NCI-H2081 treated with DMSO at 0.1 percent for 48 hours (cell line): ENCODE data around the gene CABP4.
A peak's percentile ranks its signal among the peaks of the same experiment; 100 is the strongest.

Experiments
- DNase-seq: peaks from one replicate; lab custom pipeline; 2025; lab: John Stamatoyannopoulos, UW

CABP4 gene

GRCh38 chr11:67455054-67455453 is at the start of gene CABP4:
Gene CABP4, plus strand, starts transcription at chr11:67455354. Its CDS starts 70 bp downstream, at chr11:67455424.
- DNase-seq = no peak

DNA sequence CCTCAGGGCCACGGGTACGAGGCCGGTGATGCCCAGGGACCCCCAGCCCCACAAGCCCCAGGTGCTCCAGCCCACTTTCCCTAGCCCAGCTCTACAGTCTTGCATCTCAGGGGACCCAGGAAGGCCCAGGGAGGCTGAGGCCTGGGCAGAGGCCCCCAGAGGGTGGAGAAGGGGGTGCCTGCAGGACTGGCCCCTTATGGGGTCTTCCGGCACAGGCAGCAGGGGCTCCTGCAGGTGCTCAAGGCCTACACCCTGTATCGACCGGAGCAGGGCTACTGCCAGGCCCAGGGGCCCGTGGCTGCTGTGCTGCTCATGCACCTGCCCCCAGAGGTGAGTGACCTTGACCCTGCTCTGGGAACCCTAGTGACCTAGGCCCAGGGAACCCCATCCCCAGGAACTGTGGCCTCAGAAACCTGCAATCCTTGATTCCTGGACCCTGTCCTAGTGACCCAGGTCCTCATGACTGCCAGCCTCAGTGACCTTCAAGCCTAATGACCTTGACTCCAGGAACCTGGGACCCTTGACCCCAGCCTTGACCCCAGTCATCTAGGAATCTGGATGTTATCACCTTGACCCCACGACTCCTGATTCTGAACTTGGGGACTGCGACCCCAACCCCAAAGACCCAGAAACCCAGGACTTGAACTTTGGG is 49.3 kb upstream of the CABP4 start:
- no peak for DNase-seq

GRCh38 chr11:67406420-67406968 is 48.7 kb upstream of the CABP4 start:
- no peak for DNase-seq

DNA sequence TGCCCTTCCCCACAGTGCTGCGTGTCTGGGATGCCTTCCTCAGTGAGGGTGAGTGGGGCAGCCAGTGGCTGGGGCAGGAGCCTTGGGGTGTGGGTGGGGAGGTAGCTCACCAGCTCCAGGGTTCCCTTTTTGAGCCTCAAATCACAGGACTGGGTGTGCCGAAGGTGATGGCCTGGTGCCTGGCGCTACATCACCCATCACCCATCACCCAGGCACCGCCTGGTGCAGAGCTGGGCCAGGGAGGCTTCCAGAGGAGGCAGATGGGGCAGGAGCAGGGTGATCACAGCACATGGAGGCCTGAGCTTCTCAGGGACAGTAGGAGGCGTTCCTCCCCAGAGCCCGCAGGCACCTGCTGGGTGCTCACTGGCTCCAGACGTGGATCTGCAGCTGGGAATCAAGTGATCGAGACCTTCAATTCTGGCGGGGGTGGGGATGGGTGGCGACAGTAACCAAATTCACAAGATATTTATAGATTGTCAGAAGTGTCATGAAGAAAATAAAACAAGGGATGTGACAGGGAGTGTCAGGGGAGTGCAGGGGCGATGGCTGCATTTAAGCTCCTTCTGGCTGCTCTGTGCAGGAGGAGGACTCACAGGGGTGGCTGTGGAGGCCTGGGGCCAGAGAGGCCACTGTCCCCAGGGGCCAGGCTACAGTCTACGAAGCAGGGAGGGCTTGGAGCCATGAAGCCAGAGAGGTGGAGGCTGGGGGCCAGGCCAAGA is 48.0 kb upstream of the CABP4 start:
- no peak for DNase-seq

- no peak for DNase-seq
Observed at GRCh38 chr11:67407688-67408163, 47.4 kb upstream of the CABP4 start.

DNA sequence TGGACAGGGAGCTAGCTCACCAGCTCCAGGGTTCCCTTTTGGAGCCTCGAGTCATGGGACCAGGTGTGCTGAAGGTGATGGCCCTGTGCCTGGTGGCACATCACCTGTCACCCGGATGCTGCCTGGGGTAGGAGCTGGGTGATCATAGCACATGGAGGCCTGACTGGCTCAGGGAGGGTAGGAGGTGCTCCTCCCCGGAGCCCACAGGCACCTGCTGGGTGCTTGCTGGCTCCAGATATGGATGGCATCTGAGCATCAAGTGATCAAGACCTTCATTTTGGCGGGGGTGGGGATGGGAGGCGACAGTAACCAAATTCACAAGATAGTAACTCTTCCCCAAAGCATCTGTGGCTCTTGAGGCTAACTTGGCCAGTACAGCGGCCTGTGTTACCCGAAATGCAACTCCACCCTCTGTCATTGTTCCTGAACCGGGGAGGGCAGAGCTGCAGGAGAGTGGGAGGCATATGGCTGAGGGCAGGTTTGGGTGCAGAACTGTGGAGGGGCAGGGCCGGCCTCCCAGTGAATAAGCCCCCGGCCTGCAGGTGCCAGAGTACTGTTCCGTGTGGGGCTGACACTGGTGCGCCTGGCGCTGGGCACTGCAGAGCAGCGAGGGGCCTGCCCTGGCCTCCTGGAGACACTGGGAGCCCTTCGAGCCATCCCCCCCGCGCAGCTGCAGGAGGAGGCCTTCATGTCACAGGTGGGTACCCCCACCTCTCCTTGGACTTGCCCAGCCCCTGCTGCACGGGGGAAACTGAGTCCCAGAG is 46.5 kb upstream of the CABP4 start:
- no peak for DNase-seq

DNA sequence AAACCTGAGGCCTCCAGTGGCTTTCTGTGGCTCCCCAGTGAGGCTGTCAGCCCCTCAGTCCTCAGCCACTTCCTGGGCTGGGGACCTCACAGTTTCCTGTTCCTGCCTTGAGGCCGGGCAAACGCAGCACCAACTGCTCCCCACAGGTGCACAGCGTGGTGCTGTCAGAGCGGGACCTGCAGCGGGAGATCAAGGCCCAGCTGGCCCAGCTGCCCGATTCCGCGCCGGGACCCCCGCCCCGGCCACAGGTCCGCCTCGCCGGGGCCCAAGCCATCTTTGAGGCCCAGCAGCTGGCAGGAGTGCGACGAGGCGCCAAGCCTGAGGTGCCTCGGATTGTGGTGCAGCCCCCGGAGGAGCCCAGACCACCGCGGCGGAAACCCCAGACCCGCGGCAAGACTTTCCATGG is 45.9 kb upstream of the CABP4 start:
- no peak for DNase-seq

DNA sequence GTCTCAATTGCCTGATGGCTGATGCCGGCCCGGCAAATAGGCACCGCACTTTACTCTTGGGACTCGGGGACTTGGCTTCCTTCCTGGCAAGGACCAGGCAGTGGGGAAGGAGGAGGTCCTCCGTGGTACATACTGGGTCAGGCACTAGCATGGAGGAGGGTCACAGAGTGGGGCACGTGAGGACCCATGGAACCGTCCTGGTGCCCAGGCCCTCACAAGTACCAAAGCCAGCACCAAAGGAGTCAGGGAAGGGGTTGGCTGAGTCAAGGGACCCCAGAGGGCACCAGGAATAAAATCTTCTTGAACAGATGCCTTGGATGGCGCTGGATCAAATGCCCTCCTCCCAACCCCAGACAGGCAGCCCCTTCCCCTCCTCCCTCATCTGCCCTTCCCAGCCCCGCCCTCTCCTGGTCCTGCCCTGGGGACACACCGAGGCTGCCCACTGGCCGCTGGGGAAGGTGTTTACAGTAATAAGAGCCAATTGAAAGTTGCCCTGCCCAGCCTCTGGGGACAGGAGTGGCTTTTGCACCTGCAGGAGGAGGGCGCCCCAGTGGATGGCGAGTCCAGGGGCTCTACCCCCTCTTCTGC is 45.3 kb upstream of the CABP4 start:
- DNase-seq = no peak

- DNase-seq = no peak
Observed at GRCh38 chr11:67410369-67410831, 44.8 kb upstream of the CABP4 start.

DNA sequence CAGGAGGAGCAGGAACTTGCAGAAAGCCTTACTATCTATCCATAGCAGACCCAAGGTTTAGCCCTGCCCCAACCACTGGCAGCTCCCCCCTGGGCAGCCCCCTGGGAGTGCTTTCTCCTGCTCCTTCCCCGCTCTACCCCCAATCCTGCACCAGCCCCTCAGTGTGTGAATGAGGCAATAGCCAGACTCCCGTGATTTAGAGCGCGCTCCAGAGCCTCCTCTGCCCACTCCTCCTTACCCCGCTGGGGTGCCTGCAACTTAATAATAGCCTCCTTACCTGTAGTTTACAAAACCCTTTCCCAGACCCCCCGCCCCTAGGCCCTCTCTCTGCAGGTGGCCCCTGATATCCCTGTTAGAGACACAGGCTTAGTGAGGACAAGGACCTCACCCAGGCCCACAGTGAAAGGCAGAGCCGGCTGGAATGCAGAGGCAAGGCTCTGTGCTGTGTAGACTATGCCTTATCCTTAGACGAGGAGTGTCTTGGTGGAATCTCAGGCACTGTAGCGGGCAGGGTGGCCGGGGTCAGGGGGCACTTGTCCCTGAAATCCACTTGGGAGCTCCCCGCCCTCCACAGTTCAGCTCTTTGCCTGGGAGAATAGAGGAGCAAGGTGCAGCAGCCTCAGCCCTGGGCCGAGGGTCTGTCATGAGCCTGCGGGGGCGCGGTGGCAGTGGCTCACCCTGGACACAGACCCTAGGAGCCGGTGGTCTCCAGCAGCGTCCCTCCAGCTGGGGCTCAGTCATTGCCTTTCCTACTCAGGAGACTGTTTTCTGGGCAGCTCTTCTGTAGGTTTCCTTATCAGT is 44.0 kb upstream of the CABP4 start:
- DNase-seq = no peak

DNA sequence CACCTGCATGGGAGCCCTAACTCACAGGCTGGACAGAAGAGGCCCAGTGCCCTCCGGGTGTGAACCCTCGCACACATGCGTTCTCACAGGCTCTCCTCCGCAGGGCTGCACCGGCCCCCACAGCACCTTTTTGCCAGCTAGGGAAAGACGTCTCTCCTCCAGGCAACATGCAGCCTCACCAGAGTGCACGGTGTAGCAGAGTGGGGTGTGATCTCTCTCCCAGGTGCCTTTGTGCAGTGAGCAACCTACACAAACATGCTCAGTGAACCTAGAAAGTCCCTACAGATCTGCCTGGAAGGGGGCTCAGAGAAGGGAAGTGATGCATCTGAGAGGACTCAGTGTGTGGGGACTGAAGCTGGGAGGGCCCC is 43.4 kb upstream of the CABP4 start:
- no peak for DNase-seq

DNA sequence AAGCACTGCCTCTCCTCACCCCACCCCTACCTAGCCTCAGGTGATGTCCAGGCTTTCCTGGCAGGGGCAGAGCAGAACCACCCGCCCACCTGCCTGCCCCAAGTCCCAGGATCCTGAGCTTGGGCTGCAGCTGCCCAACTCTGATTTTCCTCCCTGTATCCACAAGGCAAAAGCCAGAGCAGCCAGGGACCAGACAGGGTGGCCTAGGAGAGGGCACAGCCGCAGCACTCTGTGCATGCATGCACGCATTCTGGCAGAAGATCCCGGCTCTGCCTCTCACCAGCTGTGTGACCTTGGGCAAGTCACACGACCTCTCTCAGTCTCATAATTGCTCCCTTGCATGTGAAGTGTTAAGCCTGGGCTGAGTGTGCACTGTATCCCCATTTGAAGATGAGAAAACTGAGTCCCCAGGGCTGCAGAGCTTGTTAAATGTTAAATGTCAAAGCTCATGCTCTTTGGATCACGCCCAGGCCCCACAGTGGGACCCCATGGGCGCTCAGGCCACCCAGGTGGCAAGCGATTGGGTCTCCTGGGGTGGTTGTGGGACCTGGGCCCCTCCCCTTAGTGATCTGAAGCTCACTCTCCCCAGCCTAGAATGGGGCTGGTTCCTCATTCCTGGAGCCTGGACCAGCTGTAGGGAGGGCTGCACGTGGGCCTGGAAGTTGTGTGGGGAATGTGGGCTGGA is 42.5 kb upstream of the CABP4 start:
- DNase-seq = no peak

DNA sequence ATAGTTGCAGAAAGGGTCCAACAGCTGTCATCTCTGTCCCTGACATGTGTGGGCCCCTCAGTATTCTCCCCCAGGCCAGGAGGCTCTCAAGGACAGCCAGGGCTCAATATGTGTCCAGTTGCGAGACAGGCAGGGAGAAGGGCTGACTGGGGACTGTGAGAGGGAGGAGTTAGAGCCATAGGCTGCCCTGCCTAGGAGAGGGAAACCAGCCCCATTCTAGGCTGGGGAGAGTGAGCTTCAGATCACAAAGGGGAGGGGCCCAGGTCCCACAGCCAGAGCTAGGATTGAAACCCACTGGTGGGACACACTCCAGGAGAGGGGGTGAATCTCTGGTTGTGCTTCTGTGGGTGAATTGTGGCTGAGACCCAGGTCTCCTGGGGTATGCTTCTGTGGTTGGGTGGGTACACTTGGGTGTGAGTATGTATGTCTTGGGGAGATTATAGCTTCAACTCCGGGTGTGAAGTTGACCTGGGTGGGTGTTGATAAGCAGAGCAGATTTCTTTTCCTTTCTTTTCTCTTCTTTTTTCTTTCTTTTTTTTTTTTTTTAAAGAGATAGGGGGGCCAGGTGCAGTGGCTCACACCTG is 41.8 kb upstream of the CABP4 start:
- DNase-seq = no peak

DNA sequence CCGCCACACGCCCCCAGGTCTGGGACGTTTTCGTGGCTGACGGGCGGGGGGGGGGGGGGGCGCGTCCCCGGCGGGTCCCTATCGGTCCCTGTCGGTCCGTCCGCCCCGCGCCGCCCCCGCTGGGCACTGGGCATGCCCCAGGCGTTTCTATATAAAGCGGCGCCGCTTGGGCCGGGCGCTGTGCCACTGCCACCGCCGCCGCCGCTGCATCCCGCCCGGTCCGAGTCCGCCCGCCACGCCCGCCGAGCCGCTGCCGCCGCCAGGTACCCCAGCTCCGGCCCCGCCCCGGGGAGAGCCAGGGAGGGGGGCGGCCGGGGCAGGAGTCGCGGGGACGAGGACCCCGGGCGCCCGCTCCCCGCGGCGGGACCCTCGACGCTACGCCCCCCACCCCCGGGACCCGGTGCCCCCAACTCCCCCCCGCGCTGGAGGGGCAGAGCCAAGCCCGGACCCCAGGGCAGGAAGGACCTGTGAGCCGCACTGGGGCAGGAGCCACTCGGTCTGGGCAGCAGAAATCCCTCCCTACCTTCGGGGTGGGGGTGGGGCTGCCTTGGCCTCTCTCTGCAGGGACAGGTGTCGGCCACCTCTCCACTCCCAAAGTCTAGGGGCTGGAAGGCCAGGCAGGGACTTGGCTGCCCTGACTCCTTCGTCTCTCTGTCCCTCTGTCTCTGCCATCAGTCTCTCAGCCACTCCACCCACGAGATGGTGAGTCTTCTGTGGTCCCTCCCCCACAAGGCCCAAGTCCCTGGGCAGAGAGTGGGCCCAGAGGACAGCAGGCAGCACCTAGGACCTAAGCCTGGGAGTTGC is 39.5 kb upstream of the CABP4 start, which contains the start of gene CARNS1:
CARNS1 (plus strand) TSS at position 178 of the 804 bp plus-strand sequence; CDS start at position 700, 522 bp downstream.
- DNase-seq = no peak

- DNase-seq = peak; percentile 18
Observed at GRCh38 chr11:67416416-67417335, 38.5 kb upstream of the CABP4 start.

GRCh38 chr11:67417425-67417824 is 37.7 kb upstream of the CABP4 start:
- no peak for DNase-seq

GRCh38 chr11:67418476-67419281 is 36.5 kb upstream of the CABP4 start:
- DNase-seq = no peak
